K562 (cell line): ENCODE results near the gene RBM26. TPM values are rescaled to one million over a fixed set of nuclear protein-coding genes. Genes with fewer than 3 reads are reported as not detected.

Experiments used
- SMAD4 ChIP-seq: fragments of 250-450 bp; sonication (Bioruptor Pico); conservative IDR thresholded peaks from 2 replicates; pipeline ENCODE4 v1.8.0; 2021; ENCODE audit warnings: inconsistent platforms, mild to moderate bottlenecking, moderate library complexity
- WHSC1 ChIP-seq: IDR thresholded peaks from one replicate; pipeline ENCODE4 v1.6.1; 2012; ENCODE audit warnings: low read length, control low read depth, inconsistent platforms
- ZNF444 ChIP-seq: fragments of 250-450 bp; sonication (Bioruptor Pico); IDR thresholded peaks from 2 replicates; pipeline ENCODE4 v1.4.0; 2020; ENCODE audit warnings: mild to moderate bottlenecking, moderate library complexity
- polyA plus RNA-seq, 8 experiments: library from polyadenylated mRNA; depleted of rRNA in 4 of 8; stranded (reverse) in 5 of 8; unstranded in 3 of 8; fragments of >200 nt; fragmentation: Nextera tagmentation in 2 of 8; fragmentation: Illumina TruSeq in 1 of 8; extraction: Ambion mirVana in 2 of 8; extraction: Trizol in 1 of 8; gene quantifications; 2 replicates each; pipeline versions ENCODE4 v1.2.1 to v1.2.3, GENCODE V29; 2011 to 2014; ENCODE audit warnings: inconsistent platforms in 1 of 8, missing spikeins in 1 of 8
- total RNA-seq, 7 experiments: library from RNA; depleted of rRNA in 6 of 7; stranded (reverse); fragments of >200 nt in 6 of 7; fragmentation: Illumina TruSeq in 2 of 7; extraction: Trizol in 2 of 7; gene quantifications; 2 replicates each; pipeline versions ENCODE4 v1.2.1 to v1.2.3, GENCODE V29; 2011 to 2021; ENCODE audit warnings: low replicate concordance in 1 of 7
- TF ChIP-seq, protein P1 (sequence below), 2 experiments: fragments of 450-650 bp; IDR thresholded peaks; 2 replicates each; pipeline ENCODE4 v1.6.1; 2018; ENCODE audit warnings: mild to moderate bottlenecking in 2 of 2, low read depth in 1 of 2; ENCODE audit not compliant: partially characterized antibody in 2 of 2
- TF ChIP-seq, protein P2 (sequence below): fragments of 250-450 bp; sonication (Bioruptor Pico); IDR thresholded peaks from 2 replicates; pipeline ENCODE4 v1.4.0; 2020
- TF ChIP-seq, protein P3 (sequence below): fragments of 200-800 bp; sonication (Bioruptor generic); IDR thresholded peaks from 2 replicates; pipeline ENCODE4 v1.6.1; 2017; ENCODE audit warnings: missing genetic modification characterization, missing compliant biosample characterization

RBM26 gene
- total and polyA plus RNA-seq, 9 of the 15 experiments (the other 6 are each of a cell fraction or from before 2014, with no cell fraction given): 10.0 to 42.4 (median 26.4) TPM

DNA sequence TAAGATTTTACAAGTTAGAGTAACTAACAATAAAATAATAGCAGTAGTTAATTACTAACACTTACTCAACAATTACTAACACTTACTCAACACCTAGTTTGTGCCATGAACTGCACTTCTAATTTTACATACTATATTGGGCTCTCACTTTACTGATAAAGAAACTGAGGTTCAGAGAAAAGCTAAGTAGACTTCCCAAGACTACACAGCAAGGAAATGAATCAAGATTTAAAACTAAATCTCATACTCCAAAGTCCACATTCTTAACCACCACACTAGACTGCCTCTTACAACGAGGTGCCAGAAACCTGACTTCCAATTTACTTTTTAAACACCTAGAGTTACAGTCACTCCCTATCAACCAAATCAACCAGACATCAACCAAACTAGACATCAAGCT is 25.1 kb downstream of the RBM26 start (continued):
- TF ChIP-seq, protein P1, sequence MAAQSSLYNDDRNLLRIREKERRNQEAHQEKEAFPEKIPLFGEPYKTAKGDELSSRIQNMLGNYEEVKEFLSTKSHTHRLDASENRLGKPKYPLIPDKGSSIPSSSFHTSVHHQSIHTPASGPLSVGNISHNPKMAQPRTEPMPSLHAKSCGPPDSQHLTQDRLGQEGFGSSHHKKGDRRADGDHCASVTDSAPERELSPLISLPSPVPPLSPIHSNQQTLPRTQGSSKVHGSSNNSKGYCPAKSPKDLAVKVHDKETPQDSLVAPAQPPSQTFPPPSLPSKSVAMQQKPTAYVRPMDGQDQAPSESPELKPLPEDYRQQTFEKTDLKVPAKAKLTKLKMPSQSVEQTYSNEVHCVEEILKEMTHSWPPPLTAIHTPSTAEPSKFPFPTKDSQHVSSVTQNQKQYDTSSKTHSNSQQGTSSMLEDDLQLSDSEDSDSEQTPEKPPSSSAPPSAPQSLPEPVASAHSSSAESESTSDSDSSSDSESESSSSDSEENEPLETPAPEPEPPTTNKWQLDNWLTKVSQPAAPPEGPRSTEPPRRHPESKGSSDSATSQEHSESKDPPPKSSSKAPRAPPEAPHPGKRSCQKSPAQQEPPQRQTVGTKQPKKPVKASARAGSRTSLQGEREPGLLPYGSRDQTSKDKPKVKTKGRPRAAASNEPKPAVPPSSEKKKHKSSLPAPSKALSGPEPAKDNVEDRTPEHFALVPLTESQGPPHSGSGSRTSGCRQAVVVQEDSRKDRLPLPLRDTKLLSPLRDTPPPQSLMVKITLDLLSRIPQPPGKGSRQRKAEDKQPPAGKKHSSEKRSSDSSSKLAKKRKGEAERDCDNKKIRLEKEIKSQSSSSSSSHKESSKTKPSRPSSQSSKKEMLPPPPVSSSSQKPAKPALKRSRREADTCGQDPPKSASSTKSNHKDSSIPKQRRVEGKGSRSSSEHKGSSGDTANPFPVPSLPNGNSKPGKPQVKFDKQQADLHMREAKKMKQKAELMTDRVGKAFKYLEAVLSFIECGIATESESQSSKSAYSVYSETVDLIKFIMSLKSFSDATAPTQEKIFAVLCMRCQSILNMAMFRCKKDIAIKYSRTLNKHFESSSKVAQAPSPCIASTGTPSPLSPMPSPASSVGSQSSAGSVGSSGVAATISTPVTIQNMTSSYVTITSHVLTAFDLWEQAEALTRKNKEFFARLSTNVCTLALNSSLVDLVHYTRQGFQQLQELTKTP (IDR thresholded peaks at IDR 0.05; ENCODE audit: low read depth in 1 of 2, partially characterized antibody in 2 of 2): no peak
- TF ChIP-seq SMAD4 (CRISPR knock-in tag): no peak
- TF ChIP-seq, protein P2, sequence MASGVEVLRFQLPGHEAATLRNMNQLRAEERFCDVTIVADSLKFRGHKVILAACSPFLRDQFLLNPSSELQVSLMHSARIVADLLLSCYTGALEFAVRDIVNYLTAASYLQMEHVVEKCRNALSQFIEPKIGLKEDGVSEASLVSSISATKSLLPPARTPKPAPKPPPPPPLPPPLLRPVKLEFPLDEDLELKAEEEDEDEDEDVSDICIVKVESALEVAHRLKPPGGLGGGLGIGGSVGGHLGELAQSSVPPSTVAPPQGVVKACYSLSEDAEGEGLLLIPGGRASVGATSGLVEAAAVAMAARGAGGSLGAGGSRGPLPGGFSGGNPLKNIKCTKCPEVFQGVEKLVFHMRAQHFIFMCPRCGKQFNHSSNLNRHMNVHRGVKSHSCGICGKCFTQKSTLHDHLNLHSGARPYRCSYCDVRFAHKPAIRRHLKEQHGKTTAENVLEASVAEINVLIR: no peak
- no peak for TF ChIP-seq WHSC1
- TF ChIP-seq ZNF444 (CRISPR knock-in tag): no peak
- TF ChIP-seq, protein P3, sequence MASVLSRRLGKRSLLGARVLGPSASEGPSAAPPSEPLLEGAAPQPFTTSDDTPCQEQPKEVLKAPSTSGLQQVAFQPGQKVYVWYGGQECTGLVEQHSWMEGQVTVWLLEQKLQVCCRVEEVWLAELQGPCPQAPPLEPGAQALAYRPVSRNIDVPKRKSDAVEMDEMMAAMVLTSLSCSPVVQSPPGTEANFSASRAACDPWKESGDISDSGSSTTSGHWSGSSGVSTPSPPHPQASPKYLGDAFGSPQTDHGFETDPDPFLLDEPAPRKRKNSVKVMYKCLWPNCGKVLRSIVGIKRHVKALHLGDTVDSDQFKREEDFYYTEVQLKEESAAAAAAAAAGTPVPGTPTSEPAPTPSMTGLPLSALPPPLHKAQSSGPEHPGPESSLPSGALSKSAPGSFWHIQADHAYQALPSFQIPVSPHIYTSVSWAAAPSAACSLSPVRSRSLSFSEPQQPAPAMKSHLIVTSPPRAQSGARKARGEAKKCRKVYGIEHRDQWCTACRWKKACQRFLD (CRISPR knock-in tag): no peak
